ENCODE results near the gene CCDC92B.
A peak's percentile ranks its signal among the peaks of the same experiment; 100 is the strongest.

The CCDC92B gene

DNA sequence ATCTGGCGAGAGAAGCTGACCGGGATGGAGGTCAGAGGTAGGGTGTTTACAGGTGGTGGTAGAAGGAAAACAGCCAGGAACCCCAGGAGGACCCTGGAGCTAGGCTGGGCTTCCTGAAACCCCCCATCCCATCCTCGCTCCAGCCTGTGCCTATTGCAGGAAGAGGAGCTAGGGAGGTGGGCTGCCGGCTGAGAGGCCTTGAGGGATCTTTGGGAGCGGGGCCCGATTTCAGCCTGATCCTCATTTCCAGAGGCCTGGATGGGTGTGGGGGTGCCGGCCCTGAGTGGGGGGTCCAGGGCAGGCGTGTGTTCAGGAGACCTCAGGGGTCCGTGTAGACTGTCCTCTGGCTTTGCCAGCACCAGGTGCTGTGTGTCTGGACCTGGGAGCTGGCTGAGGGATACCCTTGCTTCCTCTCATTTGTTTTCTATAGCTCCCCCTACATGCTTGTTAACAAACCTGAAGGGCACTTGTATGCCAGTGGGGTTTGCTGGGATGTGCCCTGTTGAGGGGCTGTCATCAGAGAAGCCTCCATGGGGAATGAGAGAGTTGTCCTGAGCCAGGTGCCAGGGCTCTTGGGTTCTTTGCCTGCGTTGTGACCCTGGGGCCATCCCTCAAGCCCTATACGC, 27.9 kb upstream of the CCDC92B start:
- DNase-seq: no peak

DNA sequence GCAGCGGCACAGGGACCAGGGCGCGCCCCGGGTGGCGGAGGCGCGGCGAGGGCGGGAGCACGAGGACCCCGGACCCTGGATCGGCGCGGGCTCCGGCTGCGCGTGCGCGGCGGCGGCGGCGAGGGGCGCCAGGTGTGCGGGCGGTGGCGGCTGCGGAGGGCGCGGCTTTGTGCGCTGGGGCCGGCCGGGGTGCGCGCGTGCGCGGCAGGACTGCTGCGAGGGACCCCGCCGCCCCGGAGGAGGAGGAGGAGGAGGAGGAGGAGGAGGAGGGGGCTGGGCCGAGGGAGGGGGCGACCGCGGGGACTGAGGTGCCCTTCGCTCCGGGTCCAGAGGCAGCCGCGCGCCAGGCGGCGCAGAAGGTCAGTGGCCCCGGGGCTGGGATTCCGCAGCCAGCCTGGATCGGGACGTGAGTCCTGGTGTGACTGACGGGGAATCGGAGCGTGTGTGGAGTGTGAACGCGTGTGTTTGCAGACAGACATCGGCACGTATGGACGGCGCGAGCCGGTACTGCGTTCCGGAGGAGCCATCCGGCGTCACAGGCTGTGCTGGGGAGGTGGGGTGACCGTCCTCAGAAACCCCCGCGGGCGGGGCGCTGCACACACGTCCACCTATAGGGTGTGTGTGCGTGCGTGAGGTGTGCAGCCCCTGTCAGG, 27.3 kb upstream of the CCDC92B start:
- DNase-seq: peak; percentile 83

DNA sequence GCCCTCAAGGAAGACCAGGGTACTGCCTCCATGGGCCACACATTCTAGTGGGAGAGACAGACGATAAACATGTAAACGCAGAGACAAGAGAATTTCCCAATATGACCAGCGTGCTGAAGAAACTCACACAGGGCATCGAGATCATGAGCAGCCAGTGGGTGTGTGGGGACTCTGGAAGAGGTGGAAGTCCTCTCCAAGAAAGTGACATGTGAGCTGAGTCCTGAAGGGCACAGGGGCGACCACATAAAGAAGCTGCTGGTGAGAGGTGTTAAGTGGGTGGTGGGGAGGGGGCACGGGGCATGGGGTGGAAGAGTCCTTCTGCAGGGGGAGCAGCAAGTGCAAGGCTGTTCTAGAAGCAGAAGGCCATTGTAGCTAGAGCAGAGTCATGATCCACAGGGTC, 25.8 kb upstream of the CCDC92B start:
- DNase-seq: no peak

DNA sequence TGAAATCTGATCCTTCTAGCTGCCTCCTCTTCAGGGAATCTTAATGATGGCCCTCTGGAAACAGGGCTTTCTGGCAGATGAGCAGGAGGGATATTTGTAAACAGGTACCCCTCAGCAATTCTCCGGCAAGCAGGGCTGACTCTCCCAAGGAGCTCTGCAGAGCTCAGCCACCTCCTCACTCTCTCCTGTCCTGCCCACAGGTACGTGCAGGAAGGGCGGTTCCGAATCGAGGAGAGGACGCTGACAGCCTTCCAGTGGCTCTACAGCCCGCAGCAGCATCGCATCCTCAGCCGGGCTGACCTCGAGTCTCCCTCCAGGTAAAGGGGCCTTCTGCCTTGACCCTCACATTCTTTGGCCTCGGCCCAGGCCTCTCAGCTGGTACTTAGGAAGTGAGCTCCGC, 20.7 kb upstream of the CCDC92B start:
- DNase-seq: peak; percentile 55

DNA sequence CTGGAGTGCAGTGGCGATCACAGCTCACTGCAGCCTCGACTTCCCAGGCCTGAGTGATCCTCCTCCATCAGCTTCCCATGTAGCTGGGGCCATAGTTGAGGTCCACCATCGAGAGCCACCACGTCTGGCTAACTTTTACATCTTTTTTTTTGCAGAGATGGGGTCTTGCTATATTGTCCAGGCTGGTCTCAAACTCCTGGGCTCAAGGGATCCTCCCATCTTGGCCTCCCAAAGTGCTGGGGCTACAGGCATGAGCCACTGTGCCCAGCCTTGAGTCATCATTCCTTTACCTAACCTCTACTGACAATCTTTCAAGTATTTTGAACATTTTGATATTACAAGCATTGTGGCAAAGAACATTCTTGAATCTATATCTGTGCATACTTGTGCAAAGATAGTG, 9.4 kb upstream of the CCDC92B start:
- no peak for DNase-seq

DNA sequence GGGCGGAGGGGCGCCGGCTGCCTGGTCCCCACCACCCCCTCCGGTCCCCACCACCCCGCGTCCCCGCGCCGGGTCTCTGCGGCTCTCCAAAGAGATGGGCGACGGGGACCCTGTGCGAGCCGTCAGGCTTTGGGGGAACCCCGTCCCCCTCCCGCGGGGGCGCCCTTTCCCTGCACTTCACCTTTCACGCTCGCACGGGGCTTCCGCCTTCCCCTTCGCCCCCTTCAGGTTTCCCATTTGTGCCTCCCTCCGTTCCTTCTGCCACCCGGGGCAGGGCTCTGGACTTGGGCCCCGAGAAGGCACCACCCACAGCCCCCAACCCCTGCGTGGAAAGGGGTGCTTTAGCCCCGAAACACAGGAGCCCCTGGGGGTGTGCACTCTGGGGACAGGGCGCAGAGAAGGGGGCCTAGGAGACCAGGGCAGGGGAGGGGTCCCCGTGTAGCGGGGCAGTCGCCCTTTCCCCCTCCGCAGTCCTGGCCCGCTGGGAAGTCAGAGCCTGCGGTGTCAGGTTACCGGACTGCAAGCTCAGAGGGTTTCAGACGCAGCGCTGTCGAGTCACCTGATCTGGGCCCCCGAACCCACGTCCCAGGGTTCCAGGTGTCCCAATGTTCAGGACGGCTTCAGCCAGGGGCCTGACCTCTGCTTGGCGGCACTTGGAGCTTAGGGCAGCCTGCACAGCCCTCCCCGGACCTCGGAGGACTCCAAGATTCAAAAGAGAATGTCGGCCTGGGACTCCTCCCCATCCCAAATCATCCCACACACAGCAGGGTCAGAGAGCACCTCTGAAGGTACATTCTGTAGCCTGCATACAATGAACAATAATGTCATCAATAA, 6.7 kb upstream of the CCDC92B start:
- peak; percentile 28 for DNase-seq

DNA sequence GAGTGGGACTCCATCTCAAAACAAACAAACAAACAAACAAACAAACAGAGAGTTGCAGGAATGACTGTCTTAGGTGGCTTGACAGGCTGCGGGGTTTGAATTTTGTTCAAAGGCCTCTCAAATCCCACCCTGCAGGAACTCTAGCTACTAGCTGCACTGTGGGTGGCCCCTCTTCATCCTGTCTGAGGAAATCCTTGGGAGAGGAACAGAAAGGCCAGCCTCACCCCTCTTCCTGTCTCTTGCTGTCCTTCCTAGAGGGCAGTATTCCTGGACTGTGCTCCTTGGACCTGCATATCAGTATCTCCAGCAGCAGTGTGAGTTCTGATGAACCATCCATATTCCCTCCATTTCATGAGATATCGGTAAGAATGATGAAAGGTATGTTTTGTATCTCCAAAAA, 2.0 kb upstream of the CCDC92B start:
- DNase-seq: no peak

DNA sequence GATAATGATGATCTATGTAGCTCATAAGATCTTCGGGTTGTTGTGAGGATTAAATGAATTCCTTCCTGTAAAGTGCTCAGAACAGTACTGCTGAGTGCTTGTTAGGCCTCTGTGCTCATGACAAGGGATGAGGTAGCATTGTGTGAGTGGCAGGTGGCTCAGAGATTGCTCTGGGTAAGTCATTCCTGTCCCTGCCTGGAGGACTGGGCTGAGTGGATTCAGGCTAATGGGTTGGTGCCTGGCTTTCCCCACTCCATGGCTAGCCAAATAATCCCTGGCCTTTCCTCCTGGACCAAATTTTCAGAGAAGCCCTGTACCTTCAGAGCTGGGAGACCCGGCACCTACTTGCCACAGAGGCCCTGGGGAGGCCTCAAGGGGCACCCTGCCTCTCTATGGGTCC, 1.3 kb upstream of the CCDC92B start:
- no peak for DNase-seq

DNA sequence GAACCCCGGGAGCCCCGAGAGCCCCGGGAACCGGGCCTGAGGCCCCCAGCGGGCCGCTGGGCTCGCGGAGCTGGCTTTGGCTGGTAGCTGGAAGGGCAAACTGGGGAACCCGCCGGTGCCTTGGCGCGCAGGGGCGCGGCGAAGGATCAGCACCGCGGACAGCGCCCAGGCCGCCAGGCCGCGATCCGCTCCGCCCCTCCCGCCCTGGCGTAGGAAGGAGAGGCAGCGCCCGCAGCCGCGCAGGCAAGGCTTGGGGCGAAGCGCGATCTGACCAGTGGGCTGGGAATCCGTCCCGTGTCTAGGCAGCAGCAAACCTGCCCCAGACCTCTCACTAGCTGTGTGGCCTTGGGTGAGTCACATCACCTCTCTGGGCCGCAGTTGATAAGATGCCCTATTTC, 331 bp upstream of the CCDC92B start:
- DNase-seq: peak; percentile 43

DNA sequence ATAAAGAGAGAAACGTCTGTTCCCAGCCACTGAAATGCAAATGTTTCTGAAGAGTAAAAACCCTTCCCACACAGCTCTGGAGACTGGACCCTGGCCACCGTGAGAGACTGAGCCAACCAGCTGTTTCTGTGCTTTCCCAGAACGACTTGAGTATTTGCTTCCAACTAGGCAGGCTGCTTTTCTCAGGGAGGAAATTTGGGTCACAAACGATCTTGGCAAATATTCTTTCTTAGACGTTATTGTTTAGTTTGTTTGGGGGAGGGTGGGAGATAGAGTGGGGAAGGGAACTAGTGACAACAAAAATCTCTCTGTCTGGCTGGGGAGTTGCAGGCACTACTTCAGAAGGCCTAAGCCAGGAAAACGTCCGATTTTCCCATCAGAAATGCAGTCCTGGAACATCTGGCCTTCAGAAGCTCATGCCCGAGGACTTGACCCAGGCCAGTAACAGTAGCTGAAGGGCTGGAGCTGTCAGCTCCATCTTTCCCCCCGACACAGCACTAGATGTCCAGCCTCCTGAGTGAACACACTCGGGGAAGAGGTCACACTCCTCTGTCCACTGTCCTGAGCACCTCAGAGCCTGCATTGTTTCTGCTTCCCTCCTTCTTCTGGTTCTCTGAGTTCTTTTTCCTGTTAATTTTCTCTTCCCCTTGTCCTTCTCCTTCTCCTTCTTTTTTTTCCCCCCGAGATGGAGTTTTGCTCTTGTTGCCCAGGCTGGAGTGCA, 4.0 kb downstream of the CCDC92B start:
- no peak for DNase-seq

DNA sequence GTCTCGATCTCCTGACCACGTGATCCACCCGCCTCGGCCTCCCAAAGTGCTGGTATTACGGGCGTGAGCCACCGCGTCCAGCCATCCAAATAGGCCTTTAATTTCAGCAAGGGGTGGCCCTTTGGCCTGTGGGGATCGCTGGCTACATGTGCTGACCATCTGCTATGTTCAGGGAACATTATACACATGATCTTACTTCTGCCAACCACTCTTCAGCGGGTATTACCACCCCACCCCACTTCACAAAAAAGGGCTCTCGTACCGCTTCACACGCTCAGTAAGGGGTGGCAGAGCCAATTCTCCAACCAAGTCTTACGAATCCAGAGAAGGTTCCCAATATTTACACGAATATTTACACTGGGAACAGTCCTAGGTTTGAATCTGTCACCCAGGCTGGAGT, 11.8 kb downstream of the CCDC92B start:
- DNase-seq: no peak

DNA sequence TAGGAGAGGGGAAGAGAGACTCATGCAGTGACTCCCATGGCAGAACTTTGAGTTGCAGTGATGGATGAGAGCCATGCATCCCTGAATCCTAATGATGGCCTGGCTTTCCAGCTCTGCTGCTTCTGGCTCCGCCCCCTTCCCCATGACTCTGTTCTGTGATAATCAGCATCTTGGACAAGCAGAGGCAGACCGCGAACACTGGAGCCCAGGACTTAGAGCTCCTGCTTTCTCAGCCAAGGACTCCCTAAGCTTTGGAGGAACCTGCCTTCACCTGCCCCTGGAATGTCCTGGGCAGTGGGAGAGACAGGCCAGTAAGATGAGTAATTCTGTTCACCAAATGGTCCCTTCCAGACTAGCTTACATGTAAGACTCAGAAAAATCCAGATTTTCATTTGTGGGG, 12.5 kb downstream of the CCDC92B start:
- DNase-seq: peak; percentile 25

DNA sequence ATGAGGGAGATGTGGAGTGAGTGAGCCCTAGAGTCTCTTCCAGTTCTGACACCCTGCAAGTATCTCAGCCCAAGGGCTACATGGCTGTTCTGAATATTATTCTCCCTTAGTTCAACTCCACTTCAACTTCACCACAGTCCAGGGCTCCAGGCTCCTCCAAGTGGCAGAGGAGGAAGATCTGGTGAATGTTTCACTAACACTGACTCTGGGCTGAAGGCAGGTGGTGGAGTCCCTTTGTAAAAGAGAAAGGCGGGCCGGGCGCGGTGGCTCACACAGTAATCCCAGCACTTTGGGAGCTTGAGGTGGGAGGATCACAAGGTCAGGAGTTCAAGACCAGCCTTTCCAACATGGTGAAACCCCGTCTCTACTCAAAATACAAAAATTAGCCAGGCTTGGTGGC, 13.6 kb downstream of the CCDC92B start:
- DNase-seq: no peak

DNA sequence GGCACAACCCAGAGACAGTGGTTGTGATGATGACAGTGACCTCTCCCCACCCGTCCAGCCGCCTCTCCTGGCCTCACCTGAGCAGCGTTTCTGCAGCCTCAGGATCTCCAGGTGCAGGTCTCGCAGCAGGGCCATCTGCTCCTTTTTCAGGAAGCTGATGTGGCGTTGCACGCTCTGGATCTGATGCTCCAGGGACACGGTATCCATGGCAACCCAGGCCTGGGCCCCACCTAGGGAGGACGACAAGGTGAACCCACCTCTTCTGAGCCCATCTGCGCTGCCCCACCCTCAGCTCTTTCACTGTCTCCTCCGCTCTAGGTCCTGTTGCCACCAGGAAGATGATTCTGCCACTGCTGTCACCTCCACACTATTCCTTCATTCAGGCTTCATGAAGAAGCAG, 14.5 kb downstream of the CCDC92B start:
- DNase-seq: peak; percentile 97

DNA sequence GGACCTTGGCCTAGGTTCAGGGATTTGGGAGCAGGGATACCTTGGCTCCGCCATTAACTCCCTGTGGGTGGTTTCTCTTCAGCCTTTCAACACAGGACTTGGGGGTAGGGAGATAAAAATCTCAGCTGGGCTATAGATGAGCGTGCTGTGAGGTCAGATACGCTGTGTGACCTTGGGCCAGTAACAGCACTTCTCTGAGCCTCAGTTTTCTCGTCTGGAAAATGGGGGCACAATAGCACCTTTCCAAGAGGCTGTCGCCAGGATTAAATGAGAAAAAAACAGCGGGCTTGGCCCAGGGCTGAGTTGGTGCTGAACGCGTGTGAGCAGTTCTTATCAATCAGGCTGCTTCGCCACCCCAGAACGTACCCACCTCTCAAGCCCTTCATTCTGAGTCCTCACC, 17.6 kb downstream of the CCDC92B start:
- no peak for DNase-seq

DNA sequence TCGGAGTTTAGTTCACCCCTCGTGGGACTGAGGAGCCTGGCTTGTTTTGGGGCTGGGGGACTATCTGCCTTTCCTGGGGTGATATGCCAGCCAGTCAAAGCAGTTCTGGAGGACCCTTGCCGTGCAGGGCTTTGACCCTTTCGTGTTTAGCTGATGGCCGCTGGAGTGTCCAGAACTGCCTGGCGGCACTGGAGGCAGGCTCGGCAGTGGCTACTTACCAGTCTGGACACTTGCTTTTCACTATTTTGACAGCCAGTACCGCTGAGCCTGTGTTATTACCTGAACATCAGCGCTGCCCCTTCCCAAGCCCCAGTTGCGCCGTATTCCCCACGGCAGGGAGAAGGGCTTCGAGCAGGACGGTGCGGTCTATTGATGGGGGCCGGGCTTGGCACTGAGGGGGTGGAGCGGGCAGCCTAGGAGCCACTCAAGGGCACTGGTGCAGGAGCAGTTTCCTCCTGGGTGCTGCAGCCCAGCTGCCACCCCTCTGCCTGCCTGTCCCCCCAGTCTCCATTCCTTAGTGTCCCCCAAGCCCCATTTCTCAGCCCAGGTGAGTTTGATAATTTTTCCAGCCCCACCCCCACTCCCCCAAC, 18.6 kb downstream of the CCDC92B start:
- DNase-seq: no peak

DNA sequence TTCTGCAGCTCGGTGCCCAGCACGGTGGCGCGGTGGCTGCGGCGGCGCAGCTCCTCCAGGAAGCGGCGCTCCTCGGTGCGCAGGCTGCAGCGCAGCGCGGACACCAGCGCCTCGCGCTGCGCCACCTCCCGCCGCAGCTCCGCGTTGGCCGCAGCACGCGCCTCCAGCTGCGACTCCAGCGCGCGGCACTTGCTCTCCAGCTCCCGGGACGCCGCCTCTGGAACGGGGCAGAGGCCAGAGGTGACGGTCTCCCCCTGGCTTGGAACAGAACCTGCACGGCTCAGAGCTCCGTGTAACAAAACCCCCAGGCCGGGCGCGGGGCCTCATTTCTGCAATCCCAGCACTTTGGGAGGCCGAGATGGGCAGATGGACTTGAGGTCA, 24.7 kb downstream of the CCDC92B start:
- no peak for DNase-seq

DNA sequence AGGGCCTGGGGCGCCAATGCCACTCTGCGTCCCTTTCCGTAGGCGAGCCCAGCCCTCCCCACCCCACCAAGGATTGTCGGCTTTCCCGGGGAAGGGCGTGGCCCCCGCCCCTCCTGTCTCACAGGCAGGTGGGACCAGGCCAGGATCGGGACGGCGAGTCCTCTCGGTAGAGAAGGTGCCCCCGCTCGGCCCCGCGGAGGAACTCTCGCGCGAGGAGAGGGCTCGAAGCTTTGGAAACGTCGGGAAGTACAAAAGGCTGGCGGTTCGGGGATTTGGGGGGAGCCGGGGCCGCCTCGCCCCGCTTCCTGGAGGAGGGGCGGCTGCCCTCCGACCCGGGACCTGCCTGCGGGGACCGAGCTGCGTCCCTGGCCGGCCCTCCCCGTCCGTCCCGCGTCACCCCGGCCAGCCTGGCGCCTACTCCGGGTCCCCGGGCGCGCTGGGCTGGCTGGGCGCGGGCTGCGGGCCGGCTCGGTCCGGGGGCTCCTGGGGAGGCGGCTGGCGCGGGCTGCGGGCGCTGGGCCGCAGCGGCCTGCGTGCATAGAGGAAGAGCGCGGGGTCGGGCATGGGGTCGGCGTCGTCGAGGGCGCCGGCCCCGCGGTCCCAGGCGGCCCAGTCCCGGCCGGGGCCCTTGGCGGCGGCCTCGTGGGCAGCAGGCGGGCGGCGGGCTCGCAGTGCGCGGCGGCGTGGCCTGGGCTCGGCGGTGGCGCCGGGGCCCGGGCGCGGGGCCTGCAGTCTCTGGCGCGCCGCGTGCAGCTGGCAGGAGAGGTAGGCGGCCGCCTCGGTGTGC, 25.3 kb downstream of the CCDC92B start:
- no peak for DNase-seq

DNA sequence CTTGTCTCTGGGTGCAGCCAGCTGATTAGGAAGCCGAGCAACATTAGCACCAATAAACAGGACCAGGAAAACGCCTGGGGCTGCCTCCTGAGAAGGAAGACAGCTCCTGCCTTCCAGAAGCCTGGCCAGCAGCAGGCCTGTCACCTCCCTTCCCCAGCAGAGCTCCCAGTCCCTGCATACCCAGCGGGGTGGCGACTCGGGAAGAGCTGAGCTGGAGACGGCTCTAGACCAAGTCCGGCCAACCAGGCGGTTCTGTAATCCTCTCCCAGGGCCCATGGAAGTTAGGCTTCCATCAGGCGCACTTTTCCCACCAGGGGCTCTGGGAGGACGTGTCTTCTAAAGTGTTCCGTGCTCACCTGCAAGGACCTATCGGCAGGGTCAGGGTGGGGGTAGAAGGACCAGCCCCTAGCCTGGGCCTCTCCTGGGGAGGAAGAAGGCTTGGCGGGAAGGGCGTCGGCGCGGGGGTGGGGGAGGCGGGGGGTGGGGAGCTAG, 25.9 kb downstream of the CCDC92B start:
- DNase-seq: no peak

DNA sequence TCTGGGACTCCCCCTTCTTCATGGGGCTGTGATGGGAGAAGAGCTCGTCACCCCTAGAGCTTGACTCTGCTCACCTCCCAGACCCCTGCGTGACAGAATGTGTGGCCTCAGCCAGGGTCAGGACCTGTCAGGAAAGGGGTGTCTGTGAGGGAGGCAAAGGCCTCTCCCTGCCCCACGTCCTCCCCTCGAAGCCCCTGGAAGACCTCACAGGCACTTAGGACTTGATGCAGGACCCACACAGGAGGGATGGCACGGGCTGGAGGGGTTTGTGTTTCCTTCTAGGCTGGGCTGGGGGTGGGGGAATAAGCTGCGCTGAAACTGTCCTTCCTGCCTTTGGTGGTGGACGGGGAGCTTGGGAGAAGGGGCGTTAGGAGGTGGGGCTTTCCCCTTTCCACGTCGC, 26.8 kb downstream of the CCDC92B start:
- no peak for DNase-seq

DNA sequence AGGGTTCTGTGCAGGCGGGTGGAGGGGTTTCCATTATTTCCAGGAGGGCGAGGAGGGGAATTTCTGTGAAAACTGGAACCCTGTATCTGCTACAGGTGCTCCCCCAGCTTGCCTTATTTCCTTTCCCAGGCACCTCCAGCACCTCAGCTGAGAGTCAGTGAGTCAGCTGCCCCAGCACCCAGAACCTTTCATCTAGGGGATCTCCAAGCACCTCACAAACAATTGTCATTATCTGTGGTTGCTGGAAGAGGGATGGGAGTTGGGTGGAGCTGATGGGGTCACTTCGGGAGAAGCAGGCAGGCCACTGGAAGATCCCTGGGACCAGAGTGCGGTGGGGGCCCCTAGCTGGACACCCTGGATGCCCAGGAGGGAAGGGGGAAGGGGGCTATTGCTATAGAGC, 27.8 kb downstream of the CCDC92B start:
- DNase-seq: no peak

DNA sequence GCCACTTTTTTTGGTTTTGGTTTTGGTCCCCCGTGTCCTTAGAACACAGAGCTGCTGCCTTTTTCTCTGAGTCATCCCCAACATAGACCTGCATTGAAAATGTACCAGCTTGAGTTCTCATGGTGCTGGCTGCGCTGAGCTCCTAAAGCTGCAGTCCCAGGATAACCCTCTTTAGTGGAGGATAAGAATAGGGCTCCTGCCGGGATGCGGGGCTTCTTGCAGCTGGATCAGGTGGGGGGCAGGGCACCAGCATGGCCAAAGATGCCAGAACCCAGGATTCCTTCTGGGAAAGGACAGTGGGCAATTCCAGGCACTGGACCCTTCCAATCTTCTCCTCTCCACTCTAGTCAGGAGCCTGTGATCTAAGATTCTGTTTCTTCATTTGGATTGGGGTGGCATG, 29.6 kb downstream of the CCDC92B start:
- no peak for DNase-seq

Measured in NCI-H2171 (cell line).